Hepatocyte (in vitro differentiated cells): ENCODE results near the gene TRAF3. TPM values are rescaled to one million over a fixed set of nuclear protein-coding genes. Genes with fewer than 3 reads are reported as not detected.

Source experiments
- DNase-seq: peaks from one replicate; pipeline ENCODE4 v3.0.0-alpha.2; 2016; ENCODE audit warnings: low spot score
- H2AFZ ChIP-seq: fragments of 200-600 bp; sonication (generic); 2 replicates; pipeline ENCODE4 v1.6.0; 2016; ENCODE audit warnings: antibody characterized with exemption, mild to moderate bottlenecking
- H3K27ac ChIP-seq: fragments of 200-600 bp; sonication (generic); 2 replicates; pipeline ENCODE4 v1.5.1; 2016; ENCODE audit warnings: mild to moderate bottlenecking
- H3K27me3 ChIP-seq: fragments of 200-600 bp; sonication (generic); 2 replicates; pipeline ENCODE4 v1.6.1; 2016
- H3K36me3 ChIP-seq: fragments of 200-600 bp; sonication (generic); replicated peaks from 2 replicates; pipeline ENCODE4 v1.5.1; 2016; ENCODE audit warnings: low read depth; ENCODE audit not compliant: insufficient read depth
- H3K4me1 ChIP-seq: fragments of 200-600 bp; sonication (generic); 2 replicates; pipeline ENCODE4 v1.5.1; 2016; ENCODE audit warnings: mild to moderate bottlenecking, moderate library complexity; ENCODE audit not compliant: insufficient read depth
- H3K4me2 ChIP-seq: fragments of 200-600 bp; sonication (generic); 2 replicates; pipeline ENCODE4 v1.6.0; 2016
- H3K4me3 ChIP-seq: fragments of 200-600 bp; sonication (generic); 2 replicates; pipeline ENCODE4 v1.5.1; 2016; ENCODE audit warnings: mild to moderate bottlenecking
- H3K79me2 ChIP-seq: fragments of 200-600 bp; sonication (generic); 2 replicates; pipeline ENCODE4 v1.6.0; 2017; ENCODE audit warnings: mild to moderate bottlenecking
- H3K9me2 ChIP-seq: fragments of 200-600 bp; sonication (generic); replicated peaks from 2 replicates; pipeline ENCODE4 v1.6.0; 2017; ENCODE audit warnings: mild to moderate bottlenecking; ENCODE audit not compliant: insufficient read depth
- H3K9me3 ChIP-seq: fragments of 200-600 bp; sonication (generic); 2 replicates; pipeline ENCODE4 v1.5.1; 2016; ENCODE audit warnings: low read depth, mild to moderate bottlenecking
- H4K20me1 ChIP-seq: fragments of 200-600 bp; sonication (generic); 2 replicates; pipeline ENCODE4 v1.6.0; 2016; ENCODE audit warnings: mild to moderate bottlenecking; ENCODE audit not compliant: insufficient read depth, poor library complexity, severe bottlenecking
- EZH2 ChIP-seq: fragments of 200-600 bp; sonication (generic); IDR thresholded peaks from 2 replicates; pipeline ENCODE4 v1.6.1; 2016; ENCODE audit warnings: antibody characterized with exemption, mild to moderate bottlenecking, borderline replicate concordance
- EZH2phosphoT487 ChIP-seq: fragments of 200-600 bp; sonication (generic); IDR thresholded peaks from one replicate; pipeline ENCODE4 v1.6.1; 2018; ENCODE audit warnings: antibody characterized with exemption, mild to moderate bottlenecking, low read depth, moderate library complexity; ENCODE audit not compliant: unreplicated experiment, severe bottlenecking
- WGBS: methylation state at CpG from one replicate; pipeline ENCODE4 v1.1.6; 2016; ENCODE audit warnings: low lambda C conversion rate; ENCODE audit errors: missing lambda C conversion rate; 5-methylcytosine and 5-hydroxymethylcytosine counted together
- polyA plus RNA-seq: library from polyadenylated mRNA; unstranded; fragments of >200 nt; fragmentation: Nextera tagmentation; extraction: Ambion mirVana; gene quantifications from 2 replicates; pipeline ENCODE4 v1.2.1, GENCODE V29; 2016
- total RNA-seq: library from RNA; depleted of rRNA; stranded (reverse); fragments of >200 nt; gene quantifications from 2 replicates; pipeline ENCODE4 v1.2.3, GENCODE V29; 2014
- TF ChIP-seq, protein P1 (sequence below): fragments of 200-600 bp; sonication (generic); IDR thresholded peaks from 2 replicates; pipeline ENCODE4 v1.5.1; 2016; ENCODE audit warnings: antibody characterized with exemption, mild to moderate bottlenecking; ENCODE audit not compliant: poor library complexity

TRAF3 gene
- total and polyA plus RNA-seq, 2 experiments from 2014 or later: 8.0 to 15.8 TPM

GRCh38 chr14:102799684-102800562 lies 22.7 kb downstream of the TRAF3 start:
- peaks cover 68% of the 10 kb centered on the region for H3K79me2 ChIP-seq
- no peaks in the 10 kb centered on the region for H4K20me1 ChIP-seq
- no peaks in the 10 kb centered on the region for H3K27me3 ChIP-seq
- TF ChIP-seq EZH2phosphoT487: no peak
- TF ChIP-seq, protein P1, sequence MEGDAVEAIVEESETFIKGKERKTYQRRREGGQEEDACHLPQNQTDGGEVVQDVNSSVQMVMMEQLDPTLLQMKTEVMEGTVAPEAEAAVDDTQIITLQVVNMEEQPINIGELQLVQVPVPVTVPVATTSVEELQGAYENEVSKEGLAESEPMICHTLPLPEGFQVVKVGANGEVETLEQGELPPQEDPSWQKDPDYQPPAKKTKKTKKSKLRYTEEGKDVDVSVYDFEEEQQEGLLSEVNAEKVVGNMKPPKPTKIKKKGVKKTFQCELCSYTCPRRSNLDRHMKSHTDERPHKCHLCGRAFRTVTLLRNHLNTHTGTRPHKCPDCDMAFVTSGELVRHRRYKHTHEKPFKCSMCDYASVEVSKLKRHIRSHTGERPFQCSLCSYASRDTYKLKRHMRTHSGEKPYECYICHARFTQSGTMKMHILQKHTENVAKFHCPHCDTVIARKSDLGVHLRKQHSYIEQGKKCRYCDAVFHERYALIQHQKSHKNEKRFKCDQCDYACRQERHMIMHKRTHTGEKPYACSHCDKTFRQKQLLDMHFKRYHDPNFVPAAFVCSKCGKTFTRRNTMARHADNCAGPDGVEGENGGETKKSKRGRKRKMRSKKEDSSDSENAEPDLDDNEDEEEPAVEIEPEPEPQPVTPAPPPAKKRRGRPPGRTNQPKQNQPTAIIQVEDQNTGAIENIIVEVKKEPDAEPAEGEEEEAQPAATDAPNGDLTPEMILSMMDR: no peak
- TF ChIP-seq EZH2: no peak
- 76% methylated on average over 8 of the region's 8 CpGs for WGBS
- H3K36me3 ChIP-seq: no peaks in the 10 kb centered on the region
- H3K4me3 ChIP-seq: no peak overlapping the region
- no peak for DNase-seq
- H3K9me3 ChIP-seq: no peaks in the 10 kb centered on the region
- no peaks in the 10 kb centered on the region for H3K4me1 ChIP-seq
- no peak overlapping the region for H3K27ac ChIP-seq
- H3K4me2 ChIP-seq: no peak overlapping the region
- no peak overlapping the region for H2AFZ ChIP-seq
- H3K9me2 ChIP-seq: no peaks in the 10 kb centered on the region

GRCh38 chr14:102802834-102803523 lies 25.7 kb downstream of the TRAF3 start:
- TF ChIP-seq, protein P1: no peak
- no peak for TF ChIP-seq EZH2phosphoT487
- no peak for TF ChIP-seq EZH2
- peaks cover 60% of the 10 kb centered on the region for H3K79me2 ChIP-seq
- no peak overlapping the region for H3K4me3 ChIP-seq
- DNase-seq: no peak
- no peaks in the 10 kb centered on the region for H3K27me3 ChIP-seq
- H3K9me3 ChIP-seq: no peaks in the 10 kb centered on the region
- no peaks in the 10 kb centered on the region for H4K20me1 ChIP-seq
- no peaks in the 10 kb centered on the region for H3K36me3 ChIP-seq
- no peak overlapping the region for H2AFZ ChIP-seq
- peaks cover 9% of the 10 kb centered on the region for H3K4me1 ChIP-seq
- no peaks in the 10 kb centered on the region for H3K9me2 ChIP-seq
- WGBS: 86% methylated on average over 6 of the region's 6 CpGs
- H3K27ac ChIP-seq: no peak overlapping the region
- no peak overlapping the region for H3K4me2 ChIP-seq

DNA sequence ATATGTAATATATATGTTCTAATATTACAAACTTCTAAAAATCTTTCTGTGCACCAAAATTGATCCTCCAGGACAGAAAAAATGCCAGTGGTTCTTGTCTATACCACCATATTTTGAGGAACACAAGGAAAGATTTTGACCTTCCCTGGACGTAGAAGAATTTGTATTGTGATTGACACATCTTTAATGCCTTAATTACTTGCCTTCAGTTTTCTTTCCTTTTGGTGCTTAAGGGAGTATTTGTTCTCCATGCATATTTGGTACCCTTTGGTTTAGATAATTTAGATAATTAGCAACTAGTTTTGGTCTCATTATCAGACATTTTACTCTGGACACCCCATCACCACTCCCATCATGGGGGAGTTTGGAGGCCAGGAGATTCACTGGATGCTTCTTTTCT lies 27.6 kb downstream of the TRAF3 start:
- Histone ChIP-seq H3K27ac (no peak overlapping the region), H4K20me1 (no peaks in the 10 kb centered on the region), H3K27me3 (no peaks in the 10 kb centered on the region)

More for the DNA sequence above, 27.6 kb downstream of the TRAF3 start:
- no peak for TF ChIP-seq EZH2
- TF ChIP-seq, protein P1: no peak
- no peak for TF ChIP-seq EZH2phosphoT487
- Histone ChIP-seq H3K4me2 (no peak overlapping the region), H3K4me3 (no peak overlapping the region), H3K9me2 (no peaks in the 10 kb centered on the region), H3K79me2 (peaks cover 53% of the 10 kb centered on the region), H2AFZ (no peak overlapping the region), H3K9me3 (no peaks in the 10 kb centered on the region), H3K4me1 (peaks cover 12% of the 10 kb centered on the region), H3K36me3 (no peaks in the 10 kb centered on the region)
- no peak for DNase-seq
- 73% methylated on average over 1 of the region's 1 CpG for WGBS
